GM18526 (cell line): ENCODE measurements around the gene ARMH1.

ENCODE experiments used
- POLR2A ChIP-seq: IDR thresholded peaks from 3 replicates; pipeline ENCODE4 v1.6.1; 2011; ENCODE audit not compliant: insufficient read length; ENCODE audit errors: extremely low read depth

Gene ARMH1

DNA sequence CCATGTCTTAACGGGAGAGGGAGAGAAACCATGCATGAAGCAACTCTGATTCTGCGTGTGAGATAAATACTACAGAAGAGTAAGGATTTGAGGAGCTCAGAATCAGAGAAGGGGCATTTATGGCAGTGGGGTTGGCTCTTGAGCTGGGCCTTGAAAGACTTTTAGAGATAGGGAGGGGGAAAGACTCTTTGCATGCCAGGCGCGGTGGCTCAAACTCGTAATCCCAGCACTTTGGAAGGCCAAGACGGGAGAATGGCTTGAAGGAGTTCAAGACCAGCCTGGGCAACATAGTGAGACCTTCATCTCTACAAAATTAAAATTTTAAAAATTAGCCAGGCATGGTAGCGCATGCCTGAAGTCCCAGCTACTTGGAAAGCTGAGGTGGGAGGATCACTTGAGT lies 672 bp downstream of the ARMH1 start:
- no peak for TF ChIP-seq POLR2A

DNA sequence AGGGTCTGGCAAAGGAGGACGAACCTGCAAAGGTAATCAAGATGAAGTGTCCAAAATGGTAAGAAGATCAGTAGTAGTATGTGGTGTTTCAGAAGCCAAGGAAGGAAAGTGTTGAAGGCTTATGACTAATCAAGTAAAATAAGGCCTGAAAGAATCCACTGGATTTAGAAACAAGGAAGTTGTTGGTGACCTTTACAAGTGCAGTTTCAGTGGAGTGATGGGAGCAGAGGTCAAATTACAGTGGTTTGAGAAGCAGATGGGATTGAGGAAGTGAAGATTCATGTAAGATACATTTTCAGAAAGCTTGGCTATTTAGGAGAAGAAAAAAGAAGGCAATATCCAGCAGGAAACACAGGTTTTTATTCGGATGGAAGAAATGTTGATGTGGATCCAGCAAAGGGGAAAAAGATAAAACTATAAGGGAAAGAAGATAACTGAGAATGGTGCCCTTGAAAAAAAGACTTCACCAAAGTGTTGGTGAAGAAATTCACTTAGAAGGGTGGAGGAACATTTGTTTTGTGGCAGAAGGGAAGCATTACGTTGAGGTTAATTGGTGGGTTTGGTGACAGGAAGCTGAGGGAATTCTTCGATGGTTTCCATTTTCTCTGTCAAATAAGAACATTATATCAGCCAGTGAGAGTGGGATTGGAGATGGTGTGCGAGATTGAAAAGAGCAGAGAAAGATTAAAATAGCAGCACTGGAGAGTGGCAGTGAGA lies 2.1 kb downstream of the ARMH1 start:
- TF ChIP-seq POLR2A: no peak

DNA sequence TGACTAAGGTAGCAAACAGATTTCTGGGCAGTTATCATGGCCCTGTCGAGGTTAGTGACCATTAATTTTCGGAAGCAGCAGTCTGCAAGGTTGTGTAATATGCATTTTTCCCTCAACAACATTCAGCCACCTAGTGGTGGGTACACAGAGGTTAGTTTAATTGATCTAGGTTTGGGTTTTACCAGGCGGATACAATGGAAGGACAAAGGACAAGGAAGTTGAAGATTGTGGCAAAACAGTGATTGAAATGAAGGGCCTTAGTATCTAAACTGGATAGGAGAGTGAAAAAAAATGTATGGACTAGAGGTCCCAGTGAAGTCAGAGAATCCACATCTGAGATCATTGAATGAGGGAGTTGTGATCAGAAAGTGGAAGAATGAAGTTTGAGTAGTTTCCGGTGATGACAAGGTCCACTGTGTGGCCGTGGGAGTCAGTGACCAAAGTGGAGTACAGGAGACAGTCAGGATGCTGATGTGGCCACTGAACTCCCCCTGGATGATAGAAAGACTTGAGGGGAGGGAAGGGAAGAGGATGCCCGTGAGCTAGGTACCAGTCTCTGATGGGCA lies 2.8 kb downstream of the ARMH1 start:
- TF ChIP-seq POLR2A: no peak

DNA sequence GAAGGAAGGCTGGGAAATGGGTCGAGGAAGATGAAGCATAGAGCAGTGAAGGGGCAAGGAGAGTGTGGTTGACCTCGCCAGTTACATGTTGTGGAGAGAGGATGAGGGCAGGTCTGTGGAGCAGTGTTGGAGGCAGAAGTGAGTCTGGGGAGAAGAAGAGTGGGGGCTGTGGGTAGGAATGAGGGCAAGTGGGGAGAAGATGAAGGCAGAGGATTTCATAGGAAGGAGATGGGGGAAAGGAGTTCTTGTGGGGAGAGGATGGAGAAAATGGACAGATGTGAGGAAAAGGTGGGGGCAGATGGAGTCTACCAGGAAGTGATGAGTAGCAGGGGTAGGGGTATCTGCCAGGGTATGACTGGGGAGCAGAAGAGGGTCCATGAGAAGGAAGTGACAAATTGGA lies 3.6 kb downstream of the ARMH1 start:
- TF ChIP-seq POLR2A: no peak

DNA sequence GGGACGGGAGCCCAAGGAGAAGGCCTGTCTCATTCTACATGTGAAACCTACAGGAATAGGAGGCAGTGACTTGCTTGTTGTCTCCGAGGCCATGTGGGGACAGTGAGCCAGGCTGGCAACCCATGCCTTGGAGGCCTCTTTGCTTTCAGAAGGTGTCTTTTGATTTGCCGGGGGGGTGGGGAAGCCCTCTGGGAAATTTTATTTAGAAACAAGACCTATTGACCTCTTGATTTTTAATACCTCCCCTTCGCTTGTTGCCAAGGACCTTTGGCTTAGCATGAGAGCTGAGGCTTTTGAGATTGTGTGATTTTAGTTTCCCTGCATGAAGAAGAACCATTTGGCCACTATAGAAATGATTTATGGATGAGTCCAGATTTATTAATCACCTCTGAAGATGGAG lies 4.1 kb downstream of the ARMH1 start:
- no peak for TF ChIP-seq POLR2A

DNA sequence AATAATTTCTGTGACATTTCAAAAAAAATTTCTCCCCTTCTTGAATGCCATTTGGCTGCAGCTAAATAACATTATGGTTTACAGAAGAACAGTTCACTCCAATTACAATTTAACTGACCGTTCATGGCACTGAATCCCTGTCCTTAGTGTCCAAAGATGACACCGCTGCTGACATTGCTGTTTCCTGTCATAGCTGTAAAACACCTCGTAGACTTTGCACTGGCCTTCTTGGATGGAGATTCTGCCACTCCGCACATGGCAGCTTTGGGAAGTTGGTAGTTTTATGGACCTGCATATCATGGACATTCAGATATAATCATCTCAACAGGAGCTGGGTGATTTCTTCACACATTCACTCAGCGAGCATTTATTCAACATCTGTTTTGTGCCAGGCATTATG lies 5.0 kb downstream of the ARMH1 start:
- TF ChIP-seq POLR2A: no peak

DNA sequence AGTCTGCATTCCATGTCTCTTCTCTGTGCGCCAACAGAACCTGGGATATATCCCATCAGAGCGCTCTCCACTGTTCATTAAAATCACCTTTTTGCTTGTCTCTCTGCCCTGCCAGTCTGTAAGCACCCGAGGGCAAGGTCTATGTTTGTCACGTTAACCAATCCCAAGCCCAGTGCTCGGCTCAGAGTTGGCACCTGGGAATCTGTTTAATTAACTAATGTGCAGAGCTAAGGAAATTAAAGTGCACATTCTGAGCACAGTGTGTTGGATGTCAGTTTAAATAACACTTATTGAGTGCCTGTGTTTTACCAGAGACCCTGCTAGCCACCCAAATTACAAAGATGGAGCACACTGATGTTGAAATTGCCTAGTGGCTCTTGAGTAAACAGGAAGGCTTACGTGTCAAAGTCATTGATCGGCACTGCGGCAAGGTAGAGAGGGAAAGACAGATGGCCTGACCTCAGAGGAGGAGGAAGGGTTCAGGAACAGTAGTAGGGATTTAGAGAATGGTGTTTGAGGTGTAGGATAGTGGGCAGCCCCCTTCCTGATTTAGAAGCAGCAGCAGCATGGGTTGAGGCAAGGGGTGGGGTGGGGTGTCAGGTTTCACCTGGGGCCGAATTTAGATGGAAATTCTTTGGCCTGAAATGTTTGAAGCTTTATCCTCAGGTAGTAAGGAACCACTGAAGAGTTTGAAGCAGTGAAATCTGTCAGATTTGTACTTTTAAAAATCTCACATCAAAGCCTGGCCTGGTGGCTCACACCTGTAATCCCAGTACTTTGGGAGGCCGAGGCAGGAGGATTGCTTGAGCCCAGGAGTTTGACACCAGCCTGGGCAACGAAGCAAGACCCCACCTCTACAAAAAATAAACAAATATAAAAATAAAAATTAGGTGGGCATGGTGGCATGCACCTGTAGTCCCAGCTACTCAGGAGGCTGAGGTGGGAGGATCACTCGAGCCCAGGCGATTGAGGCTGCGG lies 7.7 kb downstream of the ARMH1 start:
- no peak for TF ChIP-seq POLR2A

DNA sequence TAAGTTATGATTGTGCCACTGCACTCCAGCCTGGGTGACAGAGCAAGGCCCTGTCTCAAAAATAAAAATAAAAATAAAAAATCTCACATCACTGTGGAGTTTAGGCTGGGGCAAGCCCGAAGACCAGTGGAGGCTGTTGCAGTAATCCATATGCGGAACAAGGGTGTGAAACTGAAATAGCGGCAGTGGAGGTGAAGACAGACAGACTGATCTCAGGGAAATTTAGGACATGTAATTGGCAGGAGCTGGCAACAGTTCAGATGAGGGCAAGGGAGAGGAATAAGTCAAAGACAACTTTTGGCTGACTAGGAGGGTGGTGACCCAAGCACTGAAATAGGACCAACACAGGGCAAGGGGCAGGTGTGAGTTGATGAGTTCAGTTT lies 8.4 kb downstream of the ARMH1 start:
- no peak for TF ChIP-seq POLR2A

DNA sequence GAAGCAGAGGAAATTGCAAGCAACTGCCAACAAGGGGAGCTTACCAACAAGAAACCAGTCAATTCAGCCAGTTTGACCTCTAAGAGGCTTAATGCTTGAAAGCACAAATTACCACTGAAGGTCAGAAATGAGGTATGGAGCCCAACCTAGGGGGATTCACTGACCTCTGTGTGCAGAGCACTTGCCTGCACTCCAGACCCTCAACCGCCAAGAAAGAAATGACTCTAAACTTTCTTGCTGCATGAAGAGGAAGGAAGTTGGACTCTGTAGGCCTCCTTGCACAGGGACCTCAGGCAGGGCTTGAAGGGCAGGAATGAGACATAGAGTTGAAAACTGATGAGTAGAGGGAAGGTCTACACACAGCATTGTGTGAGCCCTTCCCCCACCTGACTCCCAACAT lies 10.0 kb downstream of the ARMH1 start:
- TF ChIP-seq POLR2A: no peak

DNA sequence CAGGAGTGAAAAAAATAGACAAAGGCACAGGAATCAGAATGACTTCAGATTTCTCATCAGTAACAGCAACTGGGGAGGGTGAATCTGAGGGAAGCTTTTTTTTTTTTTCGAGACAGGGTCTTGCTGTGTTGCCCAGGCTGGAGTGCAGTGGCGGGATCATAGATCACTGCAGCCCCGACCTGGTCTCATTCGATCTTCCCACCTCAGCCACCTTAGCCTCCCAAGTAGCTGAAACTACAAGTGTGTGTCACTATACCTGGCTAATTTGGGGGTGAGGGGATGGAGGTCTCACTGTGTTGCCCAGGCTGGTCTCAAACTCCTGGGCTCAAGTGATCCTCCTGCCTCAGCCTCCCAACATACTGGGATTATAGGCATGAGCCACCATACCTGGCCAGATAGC lies 10.7 kb downstream of the ARMH1 start:
- no peak for TF ChIP-seq POLR2A

DNA sequence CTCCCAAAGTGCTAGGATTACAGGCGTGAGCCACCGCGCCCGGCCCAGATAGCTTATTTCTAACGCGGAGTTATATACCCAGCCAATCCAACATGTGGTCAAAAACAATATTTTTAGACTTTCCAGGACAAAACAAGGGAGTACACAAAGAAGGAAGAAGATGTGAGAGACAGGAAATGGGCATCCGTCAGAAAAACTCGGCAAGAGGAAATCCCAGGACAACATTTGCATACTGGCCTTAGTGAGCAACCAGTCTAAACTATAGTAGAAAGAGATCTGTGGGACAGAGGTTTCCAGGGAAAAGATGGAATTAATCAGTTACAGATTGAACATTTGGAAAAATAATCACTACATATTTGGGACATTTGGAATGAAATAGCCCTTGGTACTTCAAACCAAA lies 11.4 kb downstream of the ARMH1 start:
- TF ChIP-seq POLR2A: no peak

DNA sequence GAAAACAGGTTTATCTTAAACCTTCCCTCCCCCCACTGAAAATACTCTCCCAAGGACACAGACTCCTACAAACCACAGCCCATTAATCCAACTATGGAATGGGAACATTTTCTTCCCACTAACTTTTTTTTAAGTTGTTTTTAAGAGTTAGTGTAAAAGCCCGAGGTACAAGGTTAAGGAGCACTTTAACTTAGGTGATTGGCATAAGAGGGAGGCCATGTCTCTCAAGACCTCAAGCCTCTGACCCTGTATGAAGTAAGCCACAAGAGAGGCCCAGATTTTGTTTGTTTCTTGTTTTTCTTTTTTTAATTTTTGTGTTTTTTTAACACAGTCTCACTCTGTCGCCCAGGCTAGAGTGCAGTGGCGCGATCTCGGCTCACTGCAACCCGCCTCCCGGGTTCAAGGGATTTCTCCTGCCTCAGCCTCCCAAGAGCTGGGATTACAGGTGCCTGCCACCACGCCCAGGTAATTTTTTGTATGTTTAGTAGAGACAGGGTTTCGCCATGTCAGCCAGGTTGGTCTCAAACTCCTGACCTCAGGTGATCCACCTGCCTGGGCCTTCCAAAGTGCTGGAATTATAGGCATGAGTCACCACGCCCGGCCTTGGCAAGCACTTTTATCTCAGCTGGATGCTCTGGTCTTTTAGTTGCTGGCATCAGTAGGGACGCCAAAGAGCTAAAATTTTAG lies 14.4 kb downstream of the ARMH1 start:
- no peak for TF ChIP-seq POLR2A

DNA sequence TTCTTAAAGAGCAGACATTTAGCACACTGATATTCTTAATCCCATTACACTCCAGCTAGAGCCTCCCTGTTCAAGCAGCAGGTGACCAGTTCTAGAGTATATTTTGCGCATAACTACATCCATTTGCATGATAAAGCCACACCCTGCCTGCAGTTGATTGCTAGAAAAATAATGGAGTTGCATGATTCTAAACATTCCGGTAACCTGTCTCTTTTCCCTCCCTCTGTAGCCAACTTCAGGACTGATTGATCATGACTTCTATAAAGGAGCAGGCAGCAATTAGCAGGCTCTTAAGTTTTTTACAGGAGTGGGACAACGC lies 14.9 kb downstream of the ARMH1 start:
- no peak for TF ChIP-seq POLR2A

DNA sequence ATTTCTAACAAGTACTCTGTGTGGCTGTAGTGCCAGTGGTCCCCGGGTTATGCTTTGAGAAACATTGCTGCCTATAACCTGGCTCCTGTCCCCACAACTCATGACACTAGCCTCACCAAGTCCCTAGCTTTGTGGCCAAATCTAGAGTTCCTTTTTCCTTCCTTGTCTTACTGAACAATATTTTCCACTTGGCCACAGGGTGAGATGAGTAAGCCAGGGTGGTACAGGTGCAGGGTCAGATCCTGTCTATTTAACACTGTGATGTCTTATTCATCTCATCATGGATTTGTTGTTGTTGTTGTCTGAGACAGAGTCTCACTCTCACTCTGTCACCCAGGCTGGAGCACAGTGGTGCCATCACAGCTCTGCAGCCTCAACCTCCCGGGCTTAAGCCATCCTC lies 18.6 kb downstream of the ARMH1 start:
- no peak for TF ChIP-seq POLR2A

DNA sequence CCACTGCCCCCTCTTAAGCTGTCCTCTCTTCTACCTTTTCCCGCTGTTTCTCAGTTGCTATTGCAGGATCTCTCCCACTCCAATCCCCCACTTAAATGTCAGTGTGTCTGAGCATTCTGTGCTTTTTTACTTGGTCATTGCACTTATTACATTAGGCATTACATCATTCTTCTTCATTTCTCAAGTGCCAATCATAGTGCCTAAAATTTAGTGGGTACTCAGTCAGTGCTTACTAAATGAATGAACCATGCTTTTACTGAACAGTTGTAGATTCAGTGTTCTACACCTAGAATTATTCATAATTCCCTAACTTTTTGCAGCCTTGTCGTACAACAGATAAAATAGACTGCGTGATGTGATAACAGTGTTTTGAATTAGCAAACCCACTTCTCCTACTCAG lies 19.4 kb downstream of the ARMH1 start:
- TF ChIP-seq POLR2A: no peak
